Calu3 (cell line): ENCODE results near the gene DLGAP1. TPM values are rescaled to one million over a fixed set of nuclear protein-coding genes. Genes with fewer than 3 reads are reported as not detected.

Experiments used
- BruUV-seq: library from RNA; stranded (reverse); fragments of 400-500 nt; replicated peaks from 2 replicates; lab custom pipeline; 2021; lab: Mats Ljungman, UMichigan
- CTCF ChIA-PET: fragments of 300-600 bp; sonication (Branson Sonifier 250); formaldehyde crosslinking; loops from one replicate; lab custom pipeline; 2022; ENCODE audit warnings: antibody characterized with exemption; lab: Charles Lee
- DNase-seq: peaks from one replicate; pipeline ENCODE4 v3.0.0; 2022
- H3K27ac Mint-ChIP-seq: one replicate; pipeline ENCODE4 v1.8.0; 2022; ENCODE audit warnings: mixed read lengths; ENCODE audit not compliant: unreplicated experiment
- H3K27me3 Mint-ChIP-seq: one replicate; pipeline ENCODE4 v1.8.0; 2022; ENCODE audit warnings: mixed read lengths; ENCODE audit not compliant: unreplicated experiment
- H3K36me3 Mint-ChIP-seq: one replicate; pipeline ENCODE4 v1.8.0; 2022; ENCODE audit warnings: mild to moderate bottlenecking, moderate library complexity, mixed read lengths; ENCODE audit not compliant: insufficient read depth, unreplicated experiment
- H3K4me1 Mint-ChIP-seq: one replicate; pipeline ENCODE4 v1.8.0; 2022; ENCODE audit warnings: mild to moderate bottlenecking, low read depth, mixed read lengths; ENCODE audit not compliant: unreplicated experiment
- H3K4me3 Mint-ChIP-seq: one replicate; pipeline ENCODE4 v1.8.0; 2022; ENCODE audit warnings: mild to moderate bottlenecking, low read depth, moderate library complexity, mixed read lengths; ENCODE audit not compliant: unreplicated experiment
- H3K9me3 Mint-ChIP-seq: one replicate; pipeline ENCODE4 v1.8.0; 2022; ENCODE audit warnings: low read depth, mixed read lengths; ENCODE audit not compliant: unreplicated experiment
- intact Hi-C: fragments of 100-400 bp; cut with micrococcal nuclease; formaldehyde crosslinking; loops from one replicate; pipeline ENCODE4 v1.10.0; 2022; ENCODE audit not compliant: unreplicated experiment
- total RNA-seq: library from RNA; stranded (reverse); gene quantifications from 2 replicates; pipeline ENCODE4 v1.2.3, GENCODE V29; 2022
- TF ChIP-seq, protein P1 (sequence below): fragments of 200-600 bp; IDR thresholded peaks from one replicate; pipeline ENCODE4 v1.8.0; 2022; ENCODE audit warnings: antibody characterized with exemption; ENCODE audit not compliant: unreplicated experiment

The DLGAP1 gene
- total RNA-seq, 1 experiment from 2014 or later = 9.0 TPM

- peaks cover 41% of the 10 kb centered on the region for H3K4me1 Mint-ChIP-seq
- BruUV-seq = no TSS peak
- CTCF ChIA-PET = interaction anchor here (0.6 to 1.6 kb wide), 3 partner anchors 10 to 149 kb away, joined by 3 to 7 read pairs (median 5); no protein-coding TSS in a partner anchor
- TF ChIP-seq, protein P1, sequence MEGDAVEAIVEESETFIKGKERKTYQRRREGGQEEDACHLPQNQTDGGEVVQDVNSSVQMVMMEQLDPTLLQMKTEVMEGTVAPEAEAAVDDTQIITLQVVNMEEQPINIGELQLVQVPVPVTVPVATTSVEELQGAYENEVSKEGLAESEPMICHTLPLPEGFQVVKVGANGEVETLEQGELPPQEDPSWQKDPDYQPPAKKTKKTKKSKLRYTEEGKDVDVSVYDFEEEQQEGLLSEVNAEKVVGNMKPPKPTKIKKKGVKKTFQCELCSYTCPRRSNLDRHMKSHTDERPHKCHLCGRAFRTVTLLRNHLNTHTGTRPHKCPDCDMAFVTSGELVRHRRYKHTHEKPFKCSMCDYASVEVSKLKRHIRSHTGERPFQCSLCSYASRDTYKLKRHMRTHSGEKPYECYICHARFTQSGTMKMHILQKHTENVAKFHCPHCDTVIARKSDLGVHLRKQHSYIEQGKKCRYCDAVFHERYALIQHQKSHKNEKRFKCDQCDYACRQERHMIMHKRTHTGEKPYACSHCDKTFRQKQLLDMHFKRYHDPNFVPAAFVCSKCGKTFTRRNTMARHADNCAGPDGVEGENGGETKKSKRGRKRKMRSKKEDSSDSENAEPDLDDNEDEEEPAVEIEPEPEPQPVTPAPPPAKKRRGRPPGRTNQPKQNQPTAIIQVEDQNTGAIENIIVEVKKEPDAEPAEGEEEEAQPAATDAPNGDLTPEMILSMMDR = no peak
- intact Hi-C loops = loop anchor here (5.0 kb wide), 2 partner anchors 36 to 51 kb away; no protein-coding TSS in a partner anchor
- H3K27me3 Mint-ChIP-seq = no peaks in the 10 kb centered on the region
- no peak for DNase-seq
- H3K36me3 Mint-ChIP-seq = peaks cover 6% of the 10 kb centered on the region
- no peaks in the 10 kb centered on the region for H3K9me3 Mint-ChIP-seq
- H3K4me3 Mint-ChIP-seq = peak overlapping the region; percentile 32
- peak overlapping the region; percentile 63 for H3K27ac Mint-ChIP-seq
These were observed 734.1 kb downstream of the DLGAP1 start for GRCh38 chr18:3720818-3721545.

DNA sequence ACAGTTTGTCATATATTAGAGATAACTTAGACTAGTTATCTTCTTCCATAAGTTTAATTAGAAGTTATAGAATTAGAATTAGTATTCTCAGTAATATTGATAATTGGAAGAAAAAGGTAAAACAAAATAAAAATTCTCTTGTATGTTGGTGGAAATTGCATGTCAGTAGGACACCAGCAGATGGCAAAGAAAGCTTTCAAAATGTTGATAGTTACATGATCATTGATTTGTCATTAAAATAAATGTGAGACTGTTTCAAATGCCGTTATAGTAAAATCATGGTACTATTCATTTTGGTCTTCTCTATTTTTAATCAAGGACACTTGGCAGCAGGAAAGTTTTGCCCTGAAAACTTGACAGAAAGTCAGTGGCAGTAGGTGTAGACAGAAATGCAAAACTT, 734.9 kb downstream of the DLGAP1 start:
- H3K9me3 Mint-ChIP-seq = no peaks in the 10 kb centered on the region
- H3K36me3 Mint-ChIP-seq = peaks cover 6% of the 10 kb centered on the region
- DNase-seq = no peak
- H3K27me3 Mint-ChIP-seq = no peaks in the 10 kb centered on the region
- intact Hi-C loops = loop anchor here (5.0 kb wide), 2 partner anchors 37 to 52 kb away; no protein-coding TSS in a partner anchor
- BruUV-seq = no TSS peak
- peaks cover 33% of the 10 kb centered on the region for H3K4me1 Mint-ChIP-seq
- TF ChIP-seq, protein P1 = no peak
- peak overlapping the region; percentile 63 for H3K27ac Mint-ChIP-seq
- CTCF ChIA-PET = interaction anchor here (1.0 to 1.6 kb wide), 2 partner anchors 9 to 149 kb away, joined by 3 to 7 read pairs; no protein-coding TSS in a partner anchor
- no peak overlapping the region for H3K4me3 Mint-ChIP-seq

GRCh38 chr18:3717376-3718025, 737.6 kb downstream of the DLGAP1 start:
- Mint-ChIP-seq H3K27ac (no peak overlapping the region), H3K9me3 (no peaks in the 10 kb centered on the region), H3K4me3 (no peak overlapping the region), H3K36me3 (peaks cover 1% of the 10 kb centered on the region), H3K4me1 (peaks cover 27% of the 10 kb centered on the region), H3K27me3 (no peaks in the 10 kb centered on the region)
- CTCF ChIA-PET = interaction anchor here (0.6 kb wide), 1 partner anchor 163 kb away, joined by 4 read pairs; no protein-coding TSS in a partner anchor
- TF ChIP-seq, protein P1 = no peak
- no peak for DNase-seq
- no TSS peak for BruUV-seq
- intact Hi-C loops = no loop called here

DNA sequence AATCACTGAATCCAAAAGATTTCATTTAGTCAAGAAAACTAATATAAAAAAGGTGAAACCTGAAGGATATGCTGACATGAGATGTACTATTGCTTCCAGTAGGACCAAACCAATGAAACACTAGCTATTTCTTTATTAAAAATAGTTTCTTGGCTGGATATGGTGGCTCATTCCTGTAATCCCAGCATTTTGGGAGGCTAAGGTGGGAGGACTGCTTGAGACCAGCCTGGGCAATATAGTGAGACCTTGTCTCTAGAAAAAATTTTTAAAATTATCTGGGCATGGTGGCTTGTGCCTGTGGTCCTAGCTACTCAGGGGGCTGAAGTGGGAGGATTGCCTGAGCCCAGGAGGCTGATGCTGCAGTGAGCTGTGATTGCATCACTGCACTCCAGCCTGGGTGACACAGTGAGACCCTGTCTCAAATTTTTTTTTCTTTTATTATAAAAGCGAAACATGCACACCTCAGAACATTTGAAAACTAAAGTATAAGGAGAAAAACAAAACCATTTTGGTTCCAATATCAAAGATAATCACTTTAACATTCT, 738.9 kb downstream of the DLGAP1 start:
- Mint-ChIP-seq H3K4me1 (peaks cover 31% of the 10 kb centered on the region), H3K36me3 (no peaks in the 10 kb centered on the region), H3K27me3 (no peaks in the 10 kb centered on the region), H3K9me3 (no peaks in the 10 kb centered on the region), H3K27ac (no peak overlapping the region), H3K4me3 (no peak overlapping the region)
- TF ChIP-seq, protein P1 = no peak
- CTCF ChIA-PET = no interaction called here
- DNase-seq = no peak
- BruUV-seq = no TSS peak
- intact Hi-C loops = no loop called here
